GM03348 (cell line): ENCODE results near the gene TDRD12.

Experiments used
- DNase-seq: peaks from one replicate; pipeline ENCODE4 v3.0.0; 2012; ENCODE audit warnings: low spot score

TDRD12 gene, protein sequence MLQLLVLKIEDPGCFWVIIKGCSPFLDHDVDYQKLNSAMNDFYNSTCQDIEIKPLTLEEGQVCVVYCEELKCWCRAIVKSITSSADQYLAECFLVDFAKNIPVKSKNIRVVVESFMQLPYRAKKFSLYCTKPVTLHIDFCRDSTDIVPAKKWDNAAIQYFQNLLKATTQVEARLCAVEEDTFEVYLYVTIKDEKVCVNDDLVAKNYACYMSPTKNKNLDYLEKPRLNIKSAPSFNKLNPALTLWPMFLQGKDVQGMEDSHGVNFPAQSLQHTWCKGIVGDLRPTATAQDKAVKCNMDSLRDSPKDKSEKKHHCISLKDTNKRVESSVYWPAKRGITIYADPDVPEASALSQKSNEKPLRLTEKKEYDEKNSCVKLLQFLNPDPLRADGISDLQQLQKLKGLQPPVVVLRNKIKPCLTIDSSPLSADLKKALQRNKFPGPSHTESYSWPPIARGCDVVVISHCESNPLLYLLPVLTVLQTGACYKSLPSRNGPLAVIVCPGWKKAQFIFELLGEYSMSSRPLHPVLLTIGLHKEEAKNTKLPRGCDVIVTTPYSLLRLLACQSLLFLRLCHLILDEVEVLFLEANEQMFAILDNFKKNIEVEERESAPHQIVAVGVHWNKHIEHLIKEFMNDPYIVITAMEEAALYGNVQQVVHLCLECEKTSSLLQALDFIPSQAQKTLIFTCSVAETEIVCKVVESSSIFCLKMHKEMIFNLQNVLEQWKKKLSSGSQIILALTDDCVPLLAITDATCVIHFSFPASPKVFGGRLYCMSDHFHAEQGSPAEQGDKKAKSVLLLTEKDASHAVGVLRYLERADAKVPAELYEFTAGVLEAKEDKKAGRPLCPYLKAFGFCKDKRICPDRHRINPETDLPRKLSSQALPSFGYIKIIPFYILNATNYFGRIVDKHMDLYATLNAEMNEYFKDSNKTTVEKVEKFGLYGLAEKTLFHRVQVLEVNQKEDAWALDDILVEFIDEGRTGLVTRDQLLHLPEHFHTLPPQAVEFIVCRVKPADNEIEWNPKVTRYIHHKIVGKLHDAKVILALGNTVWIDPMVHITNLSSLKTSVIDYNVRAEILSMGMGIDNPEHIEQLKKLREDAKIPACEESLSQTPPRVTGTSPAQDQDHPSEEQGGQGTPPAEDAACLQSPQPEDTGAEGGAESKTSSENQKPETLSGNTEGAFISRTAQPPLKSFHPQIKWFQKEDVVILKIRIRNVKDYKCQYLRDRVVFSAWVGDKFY (N-terminal part only)

DNA sequence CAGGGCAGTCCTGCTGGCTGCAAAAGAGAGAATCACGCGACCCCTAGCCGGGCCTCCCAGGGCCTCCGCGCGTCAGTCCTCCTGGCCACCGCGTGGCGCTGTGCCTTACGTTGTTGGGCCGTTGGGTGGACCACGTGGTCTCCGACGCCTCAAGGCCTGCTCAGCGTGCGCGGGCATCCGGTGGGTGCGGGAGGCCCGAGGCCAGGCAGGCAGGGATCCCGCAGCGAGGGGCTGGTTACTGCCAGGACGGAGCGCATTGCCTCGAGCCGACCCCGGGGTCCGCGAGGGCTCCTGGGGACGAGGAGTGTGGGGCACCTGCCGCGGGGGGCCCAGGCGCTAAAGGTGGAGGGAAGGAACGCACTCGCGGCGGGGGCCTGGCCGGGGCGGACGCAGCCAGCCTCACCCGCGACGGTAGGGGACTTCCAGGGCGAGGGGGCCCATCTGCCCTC lies at the start of gene TDRD12:
TSS of gene TDRD12 (plus strand) at position 157 of the 449 bp plus-strand sequence. CDS start 306 bp downstream, outside the sequence.
- no peak for DNase-seq

DNA sequence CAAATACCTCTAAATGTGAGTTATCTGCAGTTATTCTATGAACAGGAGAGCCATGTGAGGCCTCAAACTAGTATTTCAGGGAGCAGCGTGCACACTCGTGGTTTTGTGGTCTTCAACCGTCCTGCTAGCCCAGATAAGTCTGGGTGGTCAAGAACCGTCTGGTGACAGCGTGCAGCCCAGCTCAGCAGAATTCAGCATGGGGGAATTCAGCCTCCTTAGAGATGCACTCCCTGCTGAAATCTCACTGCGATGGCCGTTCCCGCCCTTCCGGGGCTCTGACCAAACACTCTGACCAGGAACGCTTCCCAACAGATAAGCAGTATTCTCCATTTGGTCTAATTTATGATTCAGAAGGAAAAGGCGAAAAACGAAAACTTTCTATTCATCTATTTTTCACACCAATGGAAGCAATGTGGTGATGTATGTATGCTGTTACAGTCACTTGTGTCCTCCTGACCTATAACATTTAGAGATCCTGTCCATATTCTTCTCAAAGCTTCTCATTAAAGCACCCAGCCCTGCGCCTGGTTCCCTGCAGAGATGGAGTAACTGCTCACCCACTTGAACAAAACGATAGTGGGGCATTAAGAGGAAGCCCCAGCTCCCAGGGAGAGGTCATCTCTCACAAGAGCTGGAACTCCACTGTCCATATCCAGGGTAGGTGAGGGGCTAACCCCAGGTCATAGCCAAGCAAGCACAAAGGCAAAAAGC lies 47.5 kb upstream of the TDRD12 start:
- no peak for DNase-seq

DNA sequence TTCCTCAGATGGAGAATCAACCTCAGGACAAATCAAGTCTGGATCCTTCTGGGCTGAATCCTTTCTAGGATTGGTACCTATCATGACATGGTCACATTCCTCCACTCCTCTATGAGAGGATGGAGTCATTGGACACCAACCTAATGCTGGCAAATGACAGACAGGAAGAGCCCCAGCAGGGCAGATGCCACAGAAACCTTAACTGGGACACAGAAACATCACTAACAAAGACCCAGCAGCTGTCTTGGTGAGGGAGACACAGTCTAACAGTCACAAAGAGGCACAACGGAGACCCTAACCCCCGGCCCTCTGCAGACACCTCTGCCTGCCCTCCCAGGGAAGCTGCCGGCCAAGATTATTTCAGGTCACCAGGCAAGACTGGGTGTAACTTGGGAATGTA lies 46.7 kb upstream of the TDRD12 start:
- DNase-seq: no peak

DNA sequence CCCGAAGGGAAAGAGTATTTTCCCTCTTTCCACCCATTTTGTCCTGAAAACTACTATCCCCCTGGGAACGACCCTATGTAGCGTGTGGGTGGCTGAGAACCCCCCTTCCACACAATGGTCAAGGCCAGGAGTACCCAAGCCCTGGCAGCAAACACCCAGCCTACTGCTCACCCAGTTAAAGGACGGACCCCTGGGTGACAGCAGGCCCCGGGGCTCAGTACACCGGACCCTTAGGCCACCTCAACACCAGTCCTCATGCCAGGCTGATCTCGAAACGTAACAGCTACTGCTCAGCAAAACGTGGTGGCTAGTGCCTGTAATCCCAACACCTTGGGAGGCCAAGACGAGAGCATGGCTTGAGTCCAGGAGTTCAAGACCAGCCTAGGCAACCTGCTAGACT lies 46.0 kb upstream of the TDRD12 start:
- DNase-seq: no peak

DNA sequence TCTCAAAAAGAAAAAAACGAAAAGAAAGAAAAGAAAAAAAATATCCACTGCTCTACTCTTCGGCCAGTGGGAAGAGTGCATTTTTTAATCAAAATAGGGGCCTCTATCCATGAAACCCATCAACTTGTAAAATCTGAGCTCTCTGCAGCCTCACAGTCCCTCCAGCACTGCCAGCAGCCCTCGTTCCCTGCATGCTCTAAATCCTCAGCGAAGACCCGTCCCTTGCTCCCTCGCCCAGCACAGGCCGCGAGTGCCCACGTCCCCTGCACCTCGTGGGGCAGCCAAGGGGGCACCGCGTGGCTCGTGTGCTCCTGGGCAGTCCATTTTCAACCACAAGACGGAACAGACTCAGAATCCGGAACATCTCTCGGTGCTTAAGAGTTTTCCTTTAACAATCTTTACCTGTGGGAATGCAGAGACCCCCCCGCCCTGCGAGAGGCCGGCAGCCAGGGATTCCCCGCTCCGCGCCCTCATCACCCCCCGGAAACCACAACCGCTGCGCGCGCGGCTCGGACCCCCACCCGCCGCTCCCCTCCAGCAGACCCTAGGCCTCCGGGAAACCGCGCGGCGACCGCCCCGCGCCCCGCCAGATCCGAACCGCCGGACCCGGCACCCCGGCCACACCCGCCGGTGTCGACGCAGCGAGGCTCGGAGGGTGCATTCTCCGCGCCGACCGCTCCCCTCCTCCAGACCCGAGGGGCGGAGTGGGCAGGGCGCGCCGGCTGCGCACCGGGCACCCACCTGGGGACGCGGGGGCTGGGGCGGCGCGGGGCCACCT lies 45.2 kb upstream of the TDRD12 start:
- DNase-seq: no peak

DNA sequence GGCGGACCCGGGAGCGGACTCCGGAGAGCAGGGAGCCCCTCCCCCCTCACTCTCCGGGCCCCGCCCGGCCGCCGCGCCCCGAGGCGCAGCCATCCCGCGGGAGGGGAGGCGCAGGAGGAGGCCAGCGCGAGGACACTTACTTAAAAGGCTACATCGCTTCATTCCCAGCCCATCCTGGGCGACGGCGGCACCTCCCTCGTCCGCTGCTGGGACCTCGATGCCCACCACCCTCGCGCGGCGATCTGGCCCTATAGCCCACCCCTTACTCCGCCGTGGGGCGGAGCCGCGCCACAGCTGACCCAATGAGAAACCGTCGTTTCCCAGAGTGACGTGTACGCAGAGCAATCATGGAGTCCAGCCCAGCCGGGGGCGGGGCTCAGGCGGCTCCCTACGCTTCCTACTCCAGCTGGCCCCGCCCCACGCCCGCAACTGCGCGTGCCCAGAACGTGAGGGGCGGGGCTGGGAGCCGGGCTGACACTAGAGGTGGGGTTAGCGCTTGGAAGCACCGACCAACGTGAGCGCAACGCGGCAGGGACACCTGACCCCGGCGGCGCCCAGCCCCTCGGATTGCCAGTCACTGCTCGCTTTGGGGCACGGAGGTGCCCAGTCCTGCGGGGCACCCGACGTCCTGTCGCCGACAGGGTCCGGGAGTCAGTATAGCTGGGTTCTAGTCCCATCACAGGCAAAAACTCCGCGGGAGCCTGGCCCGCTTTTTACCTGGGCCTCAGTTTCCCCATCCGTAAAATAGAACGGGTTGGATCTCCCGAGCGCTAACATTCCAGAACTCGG lies 44.4 kb upstream of the TDRD12 start, which contains the start of gene ANKRD27:
TSS of gene ANKRD27 (minus strand) at position 250 of the 789 bp plus-strand sequence. CDS start 16,165 bp downstream, outside the sequence.
- DNase-seq: peak; percentile 100

DNA sequence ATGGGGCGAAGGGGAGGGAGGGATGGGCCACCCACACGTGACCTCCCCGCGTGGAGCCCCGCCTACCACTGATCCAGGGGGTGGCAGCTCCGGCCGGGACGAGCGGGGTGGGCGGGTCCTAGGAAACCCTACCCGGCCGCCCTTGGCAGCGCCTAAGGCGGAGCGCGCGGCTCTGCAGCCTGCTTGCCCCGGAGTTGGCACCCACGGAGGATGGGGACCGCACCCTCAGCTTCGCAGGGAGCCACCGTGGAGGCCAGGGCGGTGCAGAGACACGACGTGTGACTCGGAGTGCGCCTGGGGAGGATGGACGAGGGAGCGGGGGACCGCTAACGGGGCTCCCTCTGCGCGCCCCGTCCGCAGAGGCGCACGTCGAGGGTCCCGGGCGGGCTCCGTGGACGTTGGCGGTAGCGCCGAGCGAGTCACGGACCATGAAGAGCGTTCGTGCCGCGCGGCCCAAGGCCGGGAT lies 43.8 kb upstream of the TDRD12 start, which contains the start of gene RGS9BP:
TSS of gene RGS9BP (plus strand) at position 129 of the 466 bp plus-strand sequence. CDS start 416 bp downstream, outside the sequence.
- DNase-seq: peak; percentile 95

DNA sequence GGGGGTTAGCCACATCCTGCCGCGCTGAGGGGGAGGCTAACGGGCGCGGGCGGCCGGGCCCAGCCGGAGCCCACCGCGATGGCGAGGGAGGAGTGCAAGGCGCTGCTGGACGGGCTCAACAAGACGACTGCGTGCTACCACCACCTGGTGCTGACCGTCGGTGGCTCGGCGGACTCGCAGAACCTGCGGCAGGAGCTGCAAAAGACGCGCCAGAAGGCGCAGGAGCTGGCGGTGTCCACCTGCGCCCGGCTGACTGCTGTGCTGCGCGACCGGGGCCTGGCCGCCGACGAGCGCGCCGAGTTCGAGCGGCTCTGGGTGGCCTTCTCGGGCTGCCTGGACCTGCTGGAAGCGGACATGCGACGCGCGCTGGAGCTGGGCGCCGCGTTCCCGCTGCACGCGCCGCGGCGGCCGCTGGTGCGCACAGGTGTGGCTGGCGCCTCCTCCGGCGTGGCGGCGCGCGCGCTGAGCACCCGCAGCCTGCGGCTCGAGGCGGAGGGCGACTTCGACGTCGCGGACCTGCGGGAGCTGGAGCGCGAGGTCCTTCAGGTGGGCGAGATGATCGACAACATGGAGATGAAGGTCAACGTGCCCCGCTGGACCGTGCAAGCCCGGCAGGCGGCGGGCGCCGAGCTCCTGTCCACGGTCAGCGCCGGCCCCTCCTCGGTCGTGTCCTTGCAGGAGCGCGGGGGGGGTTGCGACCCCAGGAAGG lies 43.2 kb upstream of the TDRD12 start:
- DNase-seq: no peak

DNA sequence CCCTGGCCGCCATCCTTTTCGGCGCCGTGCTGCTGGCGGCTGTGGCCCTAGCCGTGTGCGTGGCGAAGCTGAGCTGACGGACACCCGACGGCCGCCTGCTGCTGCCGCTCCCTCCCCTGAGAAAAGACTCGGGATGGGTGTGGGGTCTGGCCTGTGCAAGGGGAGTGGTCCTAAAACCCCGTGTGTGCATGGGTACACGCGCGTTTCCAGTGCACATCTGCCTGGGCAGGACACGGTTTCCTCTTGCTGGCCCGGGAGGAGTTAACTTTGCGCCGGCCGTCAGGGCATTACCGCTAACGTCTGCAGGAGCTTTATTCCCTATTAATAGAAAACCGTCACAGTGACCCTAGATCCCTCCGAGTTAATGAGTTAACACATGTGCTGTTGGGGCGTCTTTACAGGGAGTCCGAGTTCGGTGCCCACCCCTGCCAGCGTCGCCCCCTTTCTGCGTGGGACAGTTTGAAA lies 42.6 kb upstream of the TDRD12 start:
- DNase-seq: no peak

DNA sequence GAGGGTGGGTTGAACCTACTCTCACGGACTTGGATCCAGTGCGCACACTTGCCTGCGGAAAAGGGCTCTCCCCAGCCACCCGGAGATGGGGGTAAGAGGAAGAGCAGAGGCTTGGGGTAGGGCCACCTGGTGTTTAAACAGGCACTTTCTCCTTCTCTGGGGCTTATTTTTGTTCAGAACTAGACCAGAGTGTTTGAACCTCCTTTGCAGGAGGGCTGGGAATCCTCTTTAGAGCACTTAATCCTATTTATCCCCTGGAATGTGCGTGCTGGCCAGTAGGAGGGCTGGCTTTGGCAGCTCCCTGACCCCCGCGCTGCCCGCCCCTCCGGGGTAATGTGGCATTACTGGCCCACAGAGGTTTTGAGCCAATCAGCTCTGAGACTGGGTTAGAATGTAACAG lies 41.9 kb upstream of the TDRD12 start:
- no peak for DNase-seq

DNA sequence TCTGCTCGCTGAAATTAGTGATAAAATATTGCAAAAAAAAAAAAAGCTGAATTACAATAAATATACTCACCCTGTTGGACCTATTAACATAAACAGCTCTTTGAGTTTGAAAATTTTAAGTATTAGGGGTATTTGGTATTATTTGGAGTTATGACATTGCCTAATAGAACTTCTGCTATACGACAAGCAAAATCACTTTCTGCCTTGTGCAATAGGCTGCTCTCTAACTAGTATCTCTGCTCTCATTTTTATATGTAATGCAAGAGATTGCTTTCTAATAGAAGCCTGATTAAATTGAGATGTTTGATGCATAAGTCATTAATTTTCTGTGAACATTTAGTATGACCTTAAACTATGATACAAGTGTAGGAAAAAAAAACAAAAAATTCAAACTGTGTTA lies 38.6 kb upstream of the TDRD12 start:
- DNase-seq: no peak

DNA sequence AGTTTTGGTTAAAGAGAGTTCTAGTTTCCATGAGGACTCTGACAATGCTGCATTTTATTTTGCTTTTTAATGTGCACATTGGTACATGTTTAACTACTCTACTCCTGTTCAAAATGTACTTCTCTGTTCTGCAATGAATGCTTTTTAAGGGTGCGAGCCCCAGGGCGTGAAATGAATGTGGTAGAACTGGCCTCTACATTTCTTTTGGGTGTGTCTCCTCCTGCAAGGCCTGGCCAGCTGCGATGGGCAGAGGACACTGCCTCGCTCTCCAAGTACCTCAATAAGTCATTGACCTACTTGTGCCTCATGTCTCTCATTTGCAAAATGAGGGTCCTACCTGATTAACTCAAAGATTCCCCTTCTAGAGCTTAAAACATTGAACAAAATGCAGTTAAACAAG lies 37.2 kb upstream of the TDRD12 start:
- no peak for DNase-seq

DNA sequence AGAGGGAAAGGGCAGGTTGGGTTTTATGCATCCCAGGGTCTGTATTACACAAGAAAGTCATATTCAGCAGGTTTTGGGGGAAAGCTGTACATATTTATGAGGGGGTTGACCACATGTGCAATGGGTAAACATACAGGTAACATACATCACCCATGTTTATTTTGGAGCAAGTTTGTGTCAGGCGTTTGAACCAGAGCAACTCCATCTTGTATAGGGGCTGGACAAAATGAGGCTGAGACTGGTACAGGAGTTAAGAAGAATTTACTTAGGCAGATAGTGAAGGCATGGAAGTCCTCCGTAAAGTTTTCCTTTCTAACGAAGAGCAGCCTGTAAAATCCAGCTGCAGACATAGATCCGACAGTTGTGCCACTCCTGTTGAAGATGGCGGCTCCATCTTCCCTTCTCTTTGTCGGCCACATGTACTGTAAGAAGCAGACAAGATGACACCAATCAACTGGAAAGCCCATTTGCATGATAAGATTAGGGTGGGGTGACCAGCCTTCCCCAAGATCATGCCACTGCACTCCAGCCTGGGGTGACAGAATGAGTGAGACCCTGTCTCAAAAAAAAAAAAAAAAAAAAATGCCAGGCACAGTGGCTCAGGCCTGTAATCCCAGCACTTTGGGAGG lies 32.6 kb upstream of the TDRD12 start:
- no peak for DNase-seq

DNA sequence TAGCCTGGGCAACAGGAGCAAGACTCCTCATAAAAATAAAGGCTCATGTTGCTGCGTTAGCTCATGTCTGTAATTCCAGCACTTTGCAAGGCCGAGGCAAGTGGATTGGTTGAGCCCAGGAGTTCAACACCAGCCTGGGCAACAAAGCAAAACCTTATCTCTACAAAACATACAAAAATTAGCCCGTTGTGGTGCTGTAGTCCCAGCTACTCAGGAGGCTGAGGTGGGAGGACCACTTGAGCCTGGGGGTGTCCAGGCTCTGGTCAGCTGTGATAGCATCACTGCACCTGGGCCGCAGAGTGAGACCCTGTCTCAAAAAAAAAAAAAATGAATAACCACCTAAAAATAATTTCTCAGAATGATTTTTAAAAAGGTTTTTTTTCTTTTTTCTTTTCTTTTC lies 31.9 kb upstream of the TDRD12 start:
- DNase-seq: no peak

DNA sequence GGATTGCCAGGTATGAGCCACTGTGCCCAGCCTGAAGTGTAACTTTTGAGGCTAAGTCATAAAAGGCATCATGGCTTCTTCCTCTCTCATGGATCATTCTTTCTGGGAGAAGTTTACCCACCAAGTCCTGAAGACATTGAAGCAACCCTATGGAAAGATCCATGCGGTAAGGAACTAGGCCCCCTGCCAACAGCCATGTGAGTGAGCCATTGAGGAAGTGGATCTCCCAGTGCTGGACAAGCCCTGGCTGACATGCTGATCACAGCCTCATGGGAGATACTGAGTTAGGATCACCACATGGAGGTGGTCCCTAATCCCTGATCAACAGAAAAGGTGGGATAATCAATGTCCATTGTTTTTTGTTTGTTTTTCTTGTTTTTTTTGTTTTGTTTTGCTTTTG lies 31.3 kb upstream of the TDRD12 start:
- DNase-seq: no peak

DNA sequence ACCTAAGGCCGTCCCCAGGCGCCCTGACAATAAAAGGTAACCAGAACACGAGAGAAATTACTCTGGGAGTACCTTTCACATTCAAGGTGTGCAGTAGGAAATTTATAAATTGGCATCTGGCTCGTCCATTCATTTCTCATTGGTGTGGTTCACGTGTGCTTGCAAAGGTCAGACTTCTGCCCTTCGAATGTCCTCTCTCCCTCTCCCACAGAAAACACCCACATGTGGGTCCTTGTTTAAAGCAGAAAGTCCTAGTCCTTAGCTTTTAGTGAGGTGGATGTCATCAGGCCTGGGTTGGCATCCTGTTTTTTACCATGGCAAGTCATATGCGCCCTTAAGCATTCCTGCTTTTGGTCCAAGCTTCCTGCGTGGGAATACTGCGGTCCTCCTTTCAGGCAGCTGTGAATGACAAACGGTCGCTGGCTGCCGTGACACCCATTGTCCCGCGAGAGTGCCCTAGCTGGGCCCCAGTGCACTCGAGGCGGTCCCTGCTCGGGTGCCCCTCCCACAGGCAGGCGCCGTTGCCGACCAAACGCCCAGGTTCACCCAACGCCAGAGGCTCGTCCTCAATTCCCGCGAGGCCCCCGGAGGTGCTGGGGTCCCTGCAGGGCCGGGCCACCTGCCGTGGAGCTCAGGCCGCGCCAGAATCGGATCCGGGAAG lies 28.1 kb upstream of the TDRD12 start, which contains the start of gene NUDT19:
TSS of gene NUDT19 (plus strand) at position 531 of the 661 bp plus-strand sequence. CDS start 140 bp downstream, outside the sequence.
- DNase-seq: peak; percentile 95

DNA sequence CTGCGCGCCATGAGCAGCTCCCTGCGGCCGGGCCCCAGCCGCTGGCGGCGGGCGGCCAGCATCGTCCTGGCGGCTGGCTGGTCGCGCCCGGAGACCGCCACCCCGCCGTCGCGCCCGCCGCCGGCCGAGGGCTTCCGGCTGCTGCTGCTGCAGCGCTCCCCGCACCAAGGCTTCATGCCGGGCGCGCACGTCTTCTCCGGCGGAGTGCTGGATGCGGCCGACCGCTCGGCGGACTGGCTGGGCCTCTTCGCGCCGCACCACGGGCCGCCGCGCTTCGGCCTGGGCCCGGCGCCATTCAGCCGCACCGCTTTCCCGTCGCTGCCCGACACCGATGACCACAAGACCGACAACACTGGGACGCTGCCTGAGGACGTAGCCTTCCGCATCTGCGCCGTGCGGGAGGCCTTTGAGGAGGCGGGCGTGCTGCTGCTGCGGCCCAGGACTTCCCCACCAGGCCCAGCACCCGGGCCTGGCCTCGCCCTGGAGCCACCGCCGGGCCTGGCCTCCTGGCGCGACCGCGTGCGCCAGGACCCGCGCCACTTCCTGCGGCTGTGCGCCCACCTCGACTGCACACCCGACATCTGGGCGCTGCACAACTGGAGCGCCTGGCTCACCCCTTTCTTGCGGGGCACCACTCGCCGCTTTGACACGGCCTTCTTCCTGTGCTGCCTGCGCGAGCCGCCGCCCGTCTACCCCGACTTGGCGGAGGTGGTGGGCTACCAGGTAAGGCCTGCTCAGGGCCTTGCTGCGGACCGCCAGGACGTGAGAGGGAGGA lies 27.4 kb upstream of the TDRD12 start:
- peak; percentile 84 for DNase-seq
